HepG2 (cell line): Measurements from ENCODE around the gene HECTD4. TPM values are rescaled to one million over a fixed set of nuclear protein-coding genes. Genes with fewer than 3 reads are reported as not detected.

Experiments used
- AKNA ChIP-seq: sonication (generic); formaldehyde crosslinking; IDR thresholded peaks from 2 replicates; pipeline ENCODE4 v1.4.0; 2020; ENCODE audit warnings: missing genetic modification reagents, borderline replicate concordance
- ARID3A ChIP-seq: IDR thresholded peaks from 2 replicates; pipeline ENCODE4 v1.6.1; 2012; ENCODE audit warnings: low read depth, low read length, improper control_type of control experiment
- BRD4 ChIP-seq: sonication (generic); formaldehyde crosslinking; IDR thresholded peaks from 2 replicates; pipeline ENCODE4 v1.4.0; 2020; ENCODE audit warnings: missing genetic modification reagents
- FOXA3 ChIP-seq: IDR thresholded peaks from 2 replicates; pipeline ENCODE4 v1.6.1; 2016; ENCODE audit warnings: missing genetic modification reagents, missing compliant biosample characterization
- HDAC2 ChIP-seq: sonication (generic); formaldehyde crosslinking; IDR thresholded peaks from 2 replicates; pipeline ENCODE4 v1.4.0; 2020; ENCODE audit warnings: missing genetic modification reagents
- IRX3 ChIP-seq: sonication (generic); formaldehyde crosslinking; IDR thresholded peaks from 2 replicates; pipeline ENCODE4 v1.8.1; 2023; ENCODE audit warnings: mild to moderate bottlenecking, low read depth, missing genetic modification reagents, borderline replicate concordance
- JUNB ChIP-seq: sonication (generic); formaldehyde crosslinking; IDR thresholded peaks from 2 replicates; pipeline ENCODE4 v1.8.0; 2022; ENCODE audit warnings: missing genetic modification reagents, mild to moderate bottlenecking, borderline replicate concordance
- MLXIP ChIP-seq: sonication (generic); formaldehyde crosslinking; IDR thresholded peaks from 2 replicates; pipeline ENCODE4 v1.9.0; 2021; ENCODE audit warnings: missing genetic modification reagents, borderline replicate concordance
- TGIF2 ChIP-seq: IDR thresholded peaks from 2 replicates; pipeline ENCODE4 v1.6.1; 2016; ENCODE audit warnings: control low read depth, missing compliant biosample characterization
- TP53 ChIP-seq: sonication (generic); formaldehyde crosslinking; conservative IDR thresholded peaks from 2 replicates; pipeline ENCODE4 v1.4.0; 2020; ENCODE audit warnings: missing genetic modification reagents
- XRCC5 ChIP-seq: fragments of 200-400 bp; formaldehyde crosslinking; optimal IDR thresholded peaks from 2 replicates; pipeline ENCODE3; 2017; ENCODE audit warnings: mild to moderate bottlenecking, low read length
- ZFP37 ChIP-seq: sonication (generic); formaldehyde crosslinking; IDR thresholded peaks from 2 replicates; pipeline ENCODE4 v1.4.0; 2020; ENCODE audit warnings: missing genetic modification reagents, borderline replicate concordance
- ZNF710 ChIP-seq: sonication (generic); formaldehyde crosslinking; IDR thresholded peaks from 2 replicates; pipeline ENCODE4 v1.5.0; 2020; ENCODE audit warnings: mild to moderate bottlenecking, missing genetic modification reagents, borderline replicate concordance
- ZNF775 ChIP-seq: sonication (generic); formaldehyde crosslinking; IDR thresholded peaks from 2 replicates; pipeline ENCODE4 v1.4.0; 2020; ENCODE audit warnings: missing genetic modification reagents, mild to moderate bottlenecking, moderate library complexity, borderline replicate concordance
- ZNF790 ChIP-seq: sonication (generic); formaldehyde crosslinking; IDR thresholded peaks from 2 replicates; pipeline ENCODE4 v1.8.0; 2022; ENCODE audit warnings: missing genetic modification reagents, mild to moderate bottlenecking, borderline replicate concordance
- ZNF841 ChIP-seq: sonication (generic); formaldehyde crosslinking; IDR thresholded peaks from 2 replicates; pipeline ENCODE4 v1.8.1; 2023; ENCODE audit warnings: missing genetic modification reagents, borderline replicate concordance
- polyA plus RNA-seq, 8 experiments: library from polyadenylated mRNA; depleted of rRNA in 3 of 8; stranded (reverse) in 7 of 8; unstranded in 1 of 8; fragments of >200 nt; fragmentation: Illumina TruSeq in 4 of 8; extraction: Trizol in 4 of 8; gene quantifications; 2 replicates each; pipeline versions ENCODE4 v1.2.1 to v1.2.3, GENCODE V29; 2011 to 2016; ENCODE audit warnings: low read depth in 4 of 8, missing spikeins in 1 of 8, mixed read lengths in 1 of 8; ENCODE audit not compliant: insufficient read depth in 1 of 8
- total RNA-seq, 5 experiments: library from RNA; depleted of rRNA; stranded (reverse); fragments of >200 nt; fragmentation: Illumina TruSeq; extraction: Trizol; gene quantifications; 2 replicates each; pipeline ENCODE4 v1.2.3, GENCODE V29; 2016; ENCODE audit warnings: low read depth in 1 of 5

Gene HECTD4
- total and polyA plus RNA-seq, 2 of the 13 experiments (the other 11 are each of a cell fraction or from before 2014, with no cell fraction given): 9.0 to 11.4 TPM

GRCh38 chr12:112381883-112382796 is at the start of gene HECTD4 (continued):
- TF ChIP-seq ARID3A (no peak), MLXIP (CRISPR knock-in tag) (no peak), ZNF841 (CRISPR knock-in tag) (no peak), XRCC5 (no peak), BRD4 (no peak; the same call in 1 of the 2 replicates), ZNF775 (CRISPR knock-in tag) (no peak), ZFP37 (CRISPR knock-in tag) (no peak), TP53 (no peak), AKNA (CRISPR knock-in tag) (no peak), FOXA3 (CRISPR knock-in tag) (peak; percentile 48), JUNB (no peak), ZNF790 (CRISPR knock-in tag) (peak; percentile 88), IRX3 (CRISPR knock-in tag) (no peak; the same call in 1 of the 2 replicates), HDAC2 (CRISPR knock-in tag) (peak; percentile 50; the same call in 1 of the 2 replicates), ZNF710 (CRISPR knock-in tag) (no peak; the same call in 1 of the 2 replicates), TGIF2 (peak; percentile 62; the same call in 1 of the 2 replicates)
